GM18505 (cell line): ENCODE data around the gene SIGLEC7.
A peak's percentile ranks its signal among the peaks of the same experiment; 100 is the strongest.

Experiments used
- ATAC-seq: cut with Tn5 transposase; IDR thresholded peaks from one replicate; pipeline ENCODE4 v1.9.1; 2021; ENCODE audit not compliant: unreplicated experiment
- POLR2A ChIP-seq: IDR thresholded peaks from 4 replicates; pipeline ENCODE4 v1.6.1; 2011; ENCODE audit warnings: borderline replicate concordance; ENCODE audit not compliant: insufficient read depth, insufficient read length; ENCODE audit errors: extremely low read depth

The SIGLEC7 gene

GRCh38 chr19:51103926-51104341 lies 38.2 kb upstream of the SIGLEC7 start:
- no peak for TF ChIP-seq POLR2A
- ATAC-seq, result no peak

DNA sequence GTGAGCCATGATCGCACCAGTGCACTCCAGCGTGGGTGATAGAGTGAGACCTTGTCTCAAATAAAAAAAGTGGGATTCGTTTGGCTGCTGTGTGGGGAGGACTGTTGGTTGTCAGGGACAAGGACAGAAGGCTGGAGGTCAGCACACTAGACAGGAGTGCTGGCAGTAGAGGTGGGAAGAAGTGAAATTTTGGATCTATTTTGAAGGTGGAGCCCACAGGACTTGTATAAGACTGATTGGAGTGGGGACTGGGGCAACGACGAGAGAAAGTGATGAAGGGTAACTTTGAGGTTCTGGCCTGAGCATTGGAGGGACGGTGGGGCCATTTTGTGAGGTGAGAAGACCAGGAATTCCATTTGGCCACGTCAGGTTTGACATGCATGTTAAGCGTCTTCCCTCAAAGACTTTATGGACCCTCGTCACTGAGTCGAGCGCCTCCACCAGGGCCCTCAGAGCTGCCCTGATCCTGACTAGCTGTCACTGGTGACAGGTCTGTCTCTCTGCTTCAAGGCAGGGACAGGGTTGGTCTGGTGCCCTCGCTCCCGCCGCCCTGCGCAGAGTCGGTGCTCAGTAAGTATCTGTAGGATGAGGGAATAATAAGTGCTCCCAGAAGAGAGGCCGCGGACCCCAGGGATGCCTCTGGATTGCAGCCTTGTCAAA lies 34.6 kb upstream of the SIGLEC7 start:
- ATAC-seq, result no peak
- no peak for TF ChIP-seq POLR2A

- ATAC-seq, result peak; percentile 93
- peak; percentile 75 for TF ChIP-seq POLR2A
Observed at GRCh38 chr19:51108066-51108804, 33.9 kb upstream of the SIGLEC7 start, which contains the start of gene CTU1. CTU1 (minus strand) TSS chr19:51108409; CDS start chr19:51104569, 3,840 bp downstream.

GRCh38 chr19:51108805-51109146 lies 33.3 kb upstream of the SIGLEC7 start:
- ATAC-seq, result peak; percentile 26
- no peak for TF ChIP-seq POLR2A

DNA sequence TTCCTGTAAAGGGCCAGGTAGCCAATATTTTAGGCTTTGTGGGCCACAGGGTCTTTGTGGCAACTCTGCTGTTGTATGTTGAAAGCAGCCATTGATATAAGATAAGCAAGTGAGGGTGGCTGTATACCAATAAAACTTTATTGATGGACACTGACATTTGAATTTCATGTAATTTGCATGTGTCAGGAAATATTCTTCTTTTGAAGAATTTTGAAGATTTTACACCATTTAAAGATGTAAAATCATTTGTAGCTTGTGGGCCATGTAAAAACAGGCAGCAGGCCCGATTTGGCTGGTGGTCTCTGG lies 31.5 kb upstream of the SIGLEC7 start:
- TF ChIP-seq POLR2A, result no peak
- no peak for ATAC-seq

GRCh38 chr19:51111606-51112005 lies 30.5 kb upstream of the SIGLEC7 start:
- TF ChIP-seq POLR2A, result no peak

GRCh38 chr19:51114087-51114729 lies 27.9 kb upstream of the SIGLEC7 start:
- TF ChIP-seq POLR2A, result no peak
- ATAC-seq, result no peak

More at GRCh38 chr19:51111606-51112005, 30.5 kb upstream of the SIGLEC7 start:
- ATAC-seq, result no peak

GRCh38 chr19:51116736-51117286 lies 25.3 kb upstream of the SIGLEC7 start:
- no peak for TF ChIP-seq POLR2A
- ATAC-seq, result no peak

DNA sequence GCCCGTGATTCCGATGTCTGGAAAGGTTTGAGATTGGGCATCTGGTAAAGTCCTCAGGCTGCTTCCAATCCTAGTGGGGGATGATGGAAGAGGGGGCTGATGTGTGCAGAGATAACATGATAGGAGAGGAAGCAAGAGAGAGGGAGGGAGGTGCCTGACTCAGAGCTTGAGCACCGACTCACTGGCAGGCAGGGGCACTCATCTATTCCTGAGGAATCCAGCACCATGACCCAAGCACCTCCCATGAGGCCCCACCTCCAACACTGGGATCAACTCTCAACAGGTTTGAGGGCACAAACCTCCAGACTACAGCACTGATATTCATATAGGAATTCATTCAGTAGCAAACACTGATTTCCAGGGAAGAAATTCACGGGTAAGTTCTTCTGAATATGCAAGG lies 23.0 kb upstream of the SIGLEC7 start:
- TF ChIP-seq POLR2A, result no peak
- no peak for ATAC-seq

GRCh38 chr19:51119611-51120010 lies 22.5 kb upstream of the SIGLEC7 start:
- TF ChIP-seq POLR2A, result no peak

DNA sequence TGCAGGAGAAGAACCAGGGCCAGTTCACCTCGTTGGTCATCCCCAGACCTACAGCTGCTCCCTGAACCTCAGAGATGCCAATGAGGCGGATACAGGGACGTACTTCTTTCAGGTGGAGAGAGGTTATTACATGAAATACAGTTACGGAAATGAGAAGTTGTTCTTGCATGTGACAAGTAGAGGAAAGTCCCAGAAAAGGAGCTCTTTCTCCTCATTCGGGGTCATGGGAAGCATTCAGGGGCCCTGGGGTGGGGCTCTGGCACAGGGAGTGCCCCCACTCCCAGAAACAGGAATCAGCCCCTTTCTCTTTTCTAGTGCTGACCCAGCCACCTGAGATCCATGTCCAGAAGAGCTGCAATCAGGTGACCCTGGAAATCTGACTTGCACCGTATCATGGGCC lies 21.9 kb upstream of the SIGLEC7 start:
- TF ChIP-seq POLR2A, result no peak
- ATAC-seq, result no peak

More at GRCh38 chr19:51119611-51120010, 22.5 kb upstream of the SIGLEC7 start:
- ATAC-seq, result no peak

DNA sequence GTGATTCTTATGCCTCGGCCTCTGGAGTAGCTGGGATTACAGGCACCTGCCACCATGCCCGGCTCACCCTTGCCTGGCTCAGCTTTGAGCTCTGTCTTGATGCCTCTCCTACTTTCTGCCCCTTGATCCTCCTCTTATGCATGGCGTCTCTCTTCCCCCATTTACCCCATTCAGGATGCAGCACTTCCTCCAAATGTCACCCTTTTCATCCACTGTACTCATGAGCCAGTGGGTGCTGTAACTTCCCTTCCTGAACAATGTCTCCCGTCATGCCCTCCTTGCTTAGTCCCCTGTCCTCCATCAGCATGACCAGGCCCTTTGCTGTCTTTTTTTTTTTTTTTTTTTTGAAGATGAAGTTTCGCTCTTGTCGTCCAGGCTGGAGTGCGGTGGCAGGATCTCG lies 20.8 kb upstream of the SIGLEC7 start:
- TF ChIP-seq POLR2A, result no peak
- no peak for ATAC-seq

DNA sequence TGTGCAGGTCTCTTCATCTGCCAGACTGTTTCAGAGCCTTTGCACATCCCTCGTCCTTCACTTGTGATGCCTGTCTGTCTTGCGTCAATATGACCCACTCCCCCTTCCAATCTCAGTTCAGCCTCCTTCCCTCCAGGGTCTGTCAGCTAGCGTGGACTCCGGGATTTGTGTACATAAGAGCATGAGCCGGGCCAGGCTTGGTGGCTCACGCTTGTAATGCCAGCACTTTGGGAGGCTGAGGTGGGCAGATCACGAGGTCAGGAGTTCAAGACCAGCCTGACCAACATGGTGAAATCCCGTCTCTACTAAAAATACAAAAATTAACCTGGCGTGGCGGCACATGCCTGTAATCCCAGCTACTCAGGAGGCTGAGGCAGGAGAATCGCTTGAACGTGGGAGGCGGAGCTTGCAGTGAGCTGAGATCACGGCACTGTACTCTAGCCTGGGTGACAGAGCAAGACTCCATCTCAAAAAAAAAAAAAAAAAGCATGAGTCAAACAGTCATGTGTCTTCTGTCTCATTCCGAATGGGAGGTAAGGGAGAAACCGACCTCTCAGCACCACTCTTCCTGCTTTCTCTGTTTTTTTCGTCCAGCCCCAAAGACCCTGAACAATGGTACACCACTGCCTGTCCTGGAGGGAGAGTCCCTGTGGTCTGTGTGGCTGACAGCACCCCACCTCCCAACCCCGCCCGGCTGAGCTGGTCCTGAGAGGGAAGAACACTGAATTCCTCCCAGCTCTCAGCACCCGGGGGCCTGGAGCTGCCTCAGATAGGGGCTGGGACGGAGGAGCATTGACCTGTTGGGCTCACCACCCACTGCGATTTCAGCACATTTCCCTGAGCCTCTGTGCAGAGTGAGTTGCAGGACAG lies 19.8 kb upstream of the SIGLEC7 start:
- no peak for TF ChIP-seq POLR2A
- no peak for ATAC-seq

- TF ChIP-seq POLR2A, result no peak
Observed at GRCh38 chr19:51123381-51123800, 18.7 kb upstream of the SIGLEC7 start.

DNA sequence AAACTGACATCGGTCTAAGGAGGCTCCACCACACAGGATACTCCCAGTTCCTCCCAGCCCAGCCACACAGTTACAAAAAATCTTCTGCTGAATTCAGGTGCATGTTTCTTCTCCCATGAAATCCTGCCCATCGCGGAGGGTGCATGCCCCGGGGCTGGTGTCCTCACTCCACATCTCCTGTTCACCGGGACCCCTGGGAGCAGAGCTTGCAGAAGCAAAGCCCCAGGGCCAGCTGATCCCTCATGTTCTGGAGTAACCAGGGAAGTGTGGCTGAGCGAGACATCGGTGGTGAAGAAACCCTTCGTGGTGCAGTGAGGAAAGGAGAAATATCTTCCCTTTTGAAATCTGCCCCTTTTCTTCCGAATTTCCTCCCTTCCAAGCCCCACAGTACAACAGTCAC lies 18.3 kb upstream of the SIGLEC7 start:
- ATAC-seq, result no peak
- no peak for TF ChIP-seq POLR2A

More at GRCh38 chr19:51123381-51123800, 18.7 kb upstream of the SIGLEC7 start:
- no peak for ATAC-seq
